Measurements from ENCODE around the gene NCAM2.

NCAM2 gene

GRCh38 chr21:21000591-21001175, 2.5 kb downstream of the NCAM2 start:
- H3K4me3 ChIP-seq (ENCODE audit: control insufficient read depth, low read depth, low read length): no peak overlapping the region
- no peak for DNase-seq (ENCODE audit: low read depth)
- TF ChIP-seq CTCF (IDR thresholded peaks at IDR 0.05; ENCODE audit: control insufficient read depth, insufficient read depth, low read depth, low read length, missing control alignments): no peak

- DNase-seq (ENCODE audit: low read depth): no peak
- TF ChIP-seq CTCF (IDR thresholded peaks at IDR 0.05; ENCODE audit: control insufficient read depth, insufficient read depth, low read depth, low read length, missing control alignments): no peak
- H3K4me3 ChIP-seq (ENCODE audit: control insufficient read depth, low read depth, low read length): no peak overlapping the region
Observed at GRCh38 chr21:21001591-21002100, 3.4 kb downstream of the NCAM2 start.

DNA sequence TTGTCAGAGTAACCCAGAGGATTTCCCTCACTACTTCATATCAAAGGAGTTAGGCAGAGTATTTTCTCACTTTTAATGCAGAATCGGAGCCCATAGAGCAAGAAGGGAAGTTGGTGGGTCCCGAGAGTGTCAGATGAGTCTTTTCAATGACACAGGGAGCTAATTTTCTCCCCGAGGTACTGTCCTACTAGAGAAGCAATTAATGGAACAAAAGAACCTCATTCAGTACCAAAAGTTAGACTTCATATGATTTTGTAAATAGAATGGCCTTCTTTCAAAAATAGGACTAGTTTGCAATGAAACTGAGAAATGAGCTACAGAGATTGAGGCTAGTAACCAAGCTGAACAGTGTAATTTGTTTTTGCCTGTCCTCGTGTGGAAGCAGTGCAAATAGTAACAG, 3.9 kb downstream of the NCAM2 start:
- DNase-seq (ENCODE audit: low read depth): no peak
- no peak overlapping the region for H3K4me3 ChIP-seq (ENCODE audit: control insufficient read depth, low read depth, low read length)
- no peak for TF ChIP-seq CTCF (IDR thresholded peaks at IDR 0.05; ENCODE audit: control insufficient read depth, insufficient read depth, low read depth, low read length, missing control alignments)

- no peak for DNase-seq (ENCODE audit: low read depth)
- peak; percentile 3 for TF ChIP-seq CTCF (IDR thresholded peaks at IDR 0.05; ENCODE audit: control insufficient read depth, insufficient read depth, low read depth, low read length, missing control alignments)
- H3K4me3 ChIP-seq (ENCODE audit: control insufficient read depth, low read depth, low read length): no peak overlapping the region
Observed at GRCh38 chr21:21003701-21004100, 5.5 kb downstream of the NCAM2 start.

DNA sequence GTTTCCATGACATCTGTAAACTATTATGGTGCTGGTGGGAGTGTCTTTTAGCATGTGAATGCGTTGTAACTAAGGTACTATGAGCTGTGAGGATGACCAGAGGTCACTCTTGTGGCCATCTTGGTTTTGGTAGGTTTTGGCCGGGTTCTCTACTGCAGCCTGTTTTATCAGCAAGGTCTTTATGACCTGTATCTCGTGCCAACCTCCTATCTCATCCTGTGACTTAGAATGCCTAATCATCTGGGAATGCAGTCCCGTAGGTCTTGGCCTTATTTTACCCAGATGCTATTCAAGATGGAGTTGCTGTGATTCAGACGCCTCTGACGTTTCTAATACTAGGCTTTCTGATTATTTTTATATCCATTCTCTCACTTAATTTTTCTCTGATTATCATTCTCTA, 9.4 kb downstream of the NCAM2 start:
- no peak for TF ChIP-seq CTCF (IDR thresholded peaks at IDR 0.05; ENCODE audit: control insufficient read depth, insufficient read depth, low read depth, low read length, missing control alignments)
- H3K4me3 ChIP-seq (ENCODE audit: control insufficient read depth, low read depth, low read length): no peak overlapping the region
- DNase-seq (ENCODE audit: low read depth): no peak

- H3K4me3 ChIP-seq (ENCODE audit: control insufficient read depth, low read depth, low read length): no peak overlapping the region
- TF ChIP-seq CTCF (IDR thresholded peaks at IDR 0.05; ENCODE audit: control insufficient read depth, insufficient read depth, low read depth, low read length, missing control alignments): no peak
- no peak for DNase-seq (ENCODE audit: low read depth)
Observed at GRCh38 chr21:21010228-21010627, 12.0 kb downstream of the NCAM2 start.

Measured in AG09309 (cell line).